ENCODE measurements around the gene ATF6. TPM values are rescaled to one million over a fixed set of nuclear protein-coding genes. Genes with fewer than 3 reads are reported as not detected.
"Not testable (repeated sequence)": the region's sequence is repeated elsewhere in the genome, so short reads cannot be mapped to it uniquely, and the experiment has no call there.

ATF6 gene
- total RNA-seq, 4 donors from 2014 or later = 26.1 to 35.4 (median 32.3) TPM

- no peaks in the 10 kb centered on the region for H3K9me3 ChIP-seq
- H3K27ac ChIP-seq = no peak within 1 kb of the TSS
- H3K4me1 ChIP-seq = peaks cover 0 to 7% (median 3%) of the 10 kb centered on the region in 4 donors
- no peaks in the 10 kb centered on the region for H3K36me3 ChIP-seq
- no peak for TF ChIP-seq POLR2A (IDR thresholded peaks at IDR 0.05)
- H3K4me3 ChIP-seq = no peak within 1 kb of the TSS
- 48 to 59% methylated on average over 4 of the region's 4 CpGs for WGBS, 2 donors
- no peak for DNase-seq (ENCODE audit: low spot score in 2 of 2)
- H3K27me3 ChIP-seq = peaks cover 0 to 1% of the 10 kb centered on the region in 2 donors
Observed at GRCh38 chr1:161720956-161721737, 45.0 kb upstream of the ATF6 start, which contains the start of gene FCRLB. Gene FCRLB (plus strand): TSS chr1:161721544. CDS start chr1:161722673, 1,129 bp downstream.

GRCh38 chr1:161721738-161722343 lies 44.3 kb upstream of the ATF6 start:
- H3K9me3 ChIP-seq = no peaks in the 10 kb centered on the region
- H3K27me3 ChIP-seq = no peaks in the 10 kb centered on the region
- no peak overlapping the region for H3K4me3 ChIP-seq
- no peaks in the 10 kb centered on the region for H3K36me3 ChIP-seq
- no peak for DNase-seq (ENCODE audit: low spot score in 2 of 2)
- TF ChIP-seq CTCF (IDR thresholded peaks at IDR 0.05) (no peak), EP300 (IDR thresholded peaks at IDR 0.05) (no peak), POLR2A (IDR thresholded peaks at IDR 0.05) (no peak)
- no peak overlapping the region for H3K27ac ChIP-seq
- peaks cover 0 to 7% (median 3%) of the 10 kb centered on the region in 4 donors for H3K4me1 ChIP-seq
- WGBS, 2 donors = 59 to 71% methylated on average over 8 of the region's 8 CpGs

- Histone ChIP-seq H3K4me1 (peaks cover 0 to 7% (median 3%) of the 10 kb centered on the region in 4 donors), H3K36me3 (no peaks in the 10 kb centered on the region), H3K27ac (no peak overlapping the region), H3K4me3 (no peak overlapping the region), H3K27me3 (no peaks in the 10 kb centered on the region), H3K9me3 (no peaks in the 10 kb centered on the region)
- WGBS, 2 donors = 82 to 95% methylated on average over 1 of the region's 1 CpG
- TF ChIP-seq CTCF (IDR thresholded peaks at IDR 0.05) (no peak), POLR2A (IDR thresholded peaks at IDR 0.05) (no peak), EP300 (IDR thresholded peaks at IDR 0.05) (no peak)
- no peak for DNase-seq (ENCODE audit: low spot score in 2 of 2)
Observed at GRCh38 chr1:161722406-161722805, 43.7 kb upstream of the ATF6 start.

- DNase-seq (ENCODE audit: low spot score in 2 of 2) = no peak
- Histone ChIP-seq H3K36me3 (no peaks in the 10 kb centered on the region), H3K4me3 (no peak overlapping the region), H3K4me1 (peaks cover 0 to 10% (median 4%) of the 10 kb centered on the region in 4 donors), H3K27ac (no peak overlapping the region), H3K9me3 (no peaks in the 10 kb centered on the region), H3K27me3 (no peaks in the 10 kb centered on the region)
- 88 to 91% methylated on average over 6 to 8 of the region's 8 CpGs for WGBS, 2 donors
- TF ChIP-seq POLR2A (IDR thresholded peaks at IDR 0.05) = no peak
- TF ChIP-seq EP300 (IDR thresholded peaks at IDR 0.05) = no peak
- no peak for TF ChIP-seq CTCF (IDR thresholded peaks at IDR 0.05)
Observed at GRCh38 chr1:161723459-161724141, 42.5 kb upstream of the ATF6 start.

GRCh38 chr1:161725258-161725907 lies 40.7 kb upstream of the ATF6 start:
- H3K36me3 ChIP-seq; H3K27me3 ChIP-seq; DNase-seq (ENCODE audit: low spot score in 2 of 2); H3K9me3 ChIP-seq: not testable (repeated sequence)
- Histone ChIP-seq H3K4me3 (peak overlapping the region; percentile 74 to 94 (median 84)), H3K27ac (peak overlapping the region; percentile 73 to 92 (median 83)), H3K4me1 (peaks cover 0 to 10% (median 4%) of the 10 kb centered on the region in 4 donors)
- 45 to 52% methylated on average over 21 to 22 of the region's 22 CpGs for WGBS, 2 donors
